Measurements from ENCODE around the gene ZNF217.
"Not testable (repeated sequence)": the region's sequence is repeated elsewhere in the genome, so short reads cannot be mapped to it uniquely, and the experiment has no call there.

The ZNF217 gene

GRCh38 chr20:53593466-53594007 is at the start of gene ZNF217:
TSS of gene ZNF217 (minus strand) at chr20:53593839. CDS start at chr20:53582826, 11,013 bp downstream.
- peak; percentile 79 for DNase-seq

- peak; percentile 80 for DNase-seq
Measured at GRCh38 chr20:53643031-53643832, 49.6 kb upstream of the ZNF217 start.

GRCh38 chr20:53642196-53643030 is 48.8 kb upstream of the ZNF217 start:
- DNase-seq: peak; percentile 67

GRCh38 chr20:53639647-53640440 is 46.2 kb upstream of the ZNF217 start:
- no peak for DNase-seq

- no peak for DNase-seq
Measured at GRCh38 chr20:53639128-53639527, 45.5 kb upstream of the ZNF217 start.

GRCh38 chr20:53637310-53637709 is 43.7 kb upstream of the ZNF217 start:
- not testable (repeated sequence) for DNase-seq

GRCh38 chr20:53636540-53637097 is 43.0 kb upstream of the ZNF217 start:
- DNase-seq: no peak

GRCh38 chr20:53635221-53635620 is 41.6 kb upstream of the ZNF217 start:
- DNase-seq: no peak

GRCh38 chr20:53631909-53632662 is 38.4 kb upstream of the ZNF217 start:
- DNase-seq: no peak

- DNase-seq: no peak
Measured at GRCh38 chr20:53629436-53629835, 35.8 kb upstream of the ZNF217 start.

- DNase-seq: not testable (repeated sequence)
Measured at GRCh38 chr20:53628758-53629157, 35.1 kb upstream of the ZNF217 start.

GRCh38 chr20:53628076-53628475 is 34.4 kb upstream of the ZNF217 start:
- DNase-seq: no peak

- not testable (repeated sequence) for DNase-seq
Measured at GRCh38 chr20:53627001-53627400, 33.4 kb upstream of the ZNF217 start.

GRCh38 chr20:53626584-53626983 is 32.9 kb upstream of the ZNF217 start:
- DNase-seq: no peak

- no peak for DNase-seq
Measured at GRCh38 chr20:53625311-53626129, 31.9 kb upstream of the ZNF217 start.

- not testable (repeated sequence) for DNase-seq
Measured at GRCh38 chr20:53624927-53625250, 31.2 kb upstream of the ZNF217 start.

- DNase-seq: peak; percentile 59
Measured at GRCh38 chr20:53623454-53624211, 30.0 kb upstream of the ZNF217 start.

- no peak for DNase-seq
Measured at GRCh38 chr20:53623134-53623453, 29.5 kb upstream of the ZNF217 start.

- DNase-seq: no peak
Measured at GRCh38 chr20:53622247-53623133, 28.9 kb upstream of the ZNF217 start.

All from CD4-positive, alpha-beta T cell treated with Interleukin-17A for 4 hours (primary cell).